NCI-H2196 treated with DMSO at 0.1 percent for 48 hours (cell line): Measurements from ENCODE around the gene FFAR3.

Source experiments
- DNase-seq: peaks from one replicate; lab custom pipeline; 2025; ENCODE audit not compliant: unreplicated experiment; lab: John Stamatoyannopoulos, UW

The FFAR3 gene

DNA sequence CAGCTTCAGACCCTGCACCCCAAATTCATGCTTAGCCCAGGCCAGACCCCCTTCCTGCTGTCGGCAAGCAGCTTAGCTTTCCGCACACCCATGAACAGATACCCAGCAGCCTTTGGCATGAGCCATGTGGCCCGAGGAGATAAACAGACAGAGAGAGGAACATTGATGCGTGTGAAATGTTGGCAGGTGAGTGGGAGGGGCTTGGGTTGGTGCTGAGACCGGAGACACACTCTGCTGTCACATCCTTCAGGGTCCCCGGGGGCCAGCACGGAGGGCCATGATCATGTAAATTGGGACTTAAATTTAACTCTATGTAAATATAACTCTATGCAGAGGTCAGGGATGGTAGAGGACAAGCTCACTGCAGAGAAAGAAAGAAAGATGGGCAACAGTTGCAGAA is 27.8 kb upstream of the FFAR3 start:
- DNase-seq: no peak

DNA sequence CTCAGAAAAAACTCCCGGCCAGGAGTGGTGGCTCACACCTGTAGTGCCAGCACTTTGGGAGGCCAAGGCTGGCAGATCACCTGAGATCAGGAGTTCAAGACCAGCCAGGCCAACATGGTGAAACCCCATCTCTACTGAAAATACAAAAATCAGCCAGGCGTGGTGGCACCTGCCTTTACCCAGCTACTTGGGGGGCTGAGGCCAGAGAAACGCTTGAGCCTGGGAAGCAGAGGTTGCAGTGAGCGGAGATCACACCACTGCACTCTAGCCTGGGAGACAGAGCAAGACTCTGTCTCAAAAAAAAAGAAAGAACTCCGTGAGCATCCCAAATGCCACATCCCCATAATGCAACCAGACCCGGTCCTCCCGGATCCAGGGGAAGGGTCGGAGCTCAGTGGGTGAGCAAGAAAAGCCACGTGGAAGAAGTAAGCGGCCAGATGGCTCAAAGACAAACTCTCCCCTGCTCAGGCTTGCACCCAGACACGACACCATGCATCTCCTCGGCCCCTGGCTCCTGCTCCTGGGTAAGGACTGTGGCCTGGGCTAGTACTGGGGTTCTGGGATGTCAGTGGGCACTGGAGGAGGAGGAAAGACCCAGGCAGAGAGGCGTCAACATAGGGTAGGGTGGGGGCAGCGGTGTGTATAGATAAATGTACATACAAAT is 26.6 kb upstream of the FFAR3 start:
- DNase-seq: no peak

DNA sequence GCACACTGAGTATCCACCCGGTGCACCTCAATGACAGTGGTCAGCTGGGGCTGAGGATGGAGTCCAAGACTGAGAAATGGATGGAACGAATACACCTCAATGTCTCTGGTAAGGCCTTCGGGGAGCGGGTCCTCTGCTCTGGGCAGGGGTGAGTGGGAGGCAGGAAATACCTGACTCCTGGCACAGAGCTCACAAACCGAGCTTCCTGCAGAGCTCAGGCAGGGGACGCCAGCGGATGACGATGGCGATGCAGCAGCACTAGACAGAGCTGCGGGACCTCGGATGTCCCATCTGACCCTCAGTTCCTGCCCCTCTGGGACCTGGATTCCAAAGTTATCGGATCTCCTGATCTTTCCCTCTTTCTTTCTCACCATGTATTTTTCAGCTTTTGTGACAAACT is 25.4 kb upstream of the FFAR3 start:
- DNase-seq: no peak

DNA sequence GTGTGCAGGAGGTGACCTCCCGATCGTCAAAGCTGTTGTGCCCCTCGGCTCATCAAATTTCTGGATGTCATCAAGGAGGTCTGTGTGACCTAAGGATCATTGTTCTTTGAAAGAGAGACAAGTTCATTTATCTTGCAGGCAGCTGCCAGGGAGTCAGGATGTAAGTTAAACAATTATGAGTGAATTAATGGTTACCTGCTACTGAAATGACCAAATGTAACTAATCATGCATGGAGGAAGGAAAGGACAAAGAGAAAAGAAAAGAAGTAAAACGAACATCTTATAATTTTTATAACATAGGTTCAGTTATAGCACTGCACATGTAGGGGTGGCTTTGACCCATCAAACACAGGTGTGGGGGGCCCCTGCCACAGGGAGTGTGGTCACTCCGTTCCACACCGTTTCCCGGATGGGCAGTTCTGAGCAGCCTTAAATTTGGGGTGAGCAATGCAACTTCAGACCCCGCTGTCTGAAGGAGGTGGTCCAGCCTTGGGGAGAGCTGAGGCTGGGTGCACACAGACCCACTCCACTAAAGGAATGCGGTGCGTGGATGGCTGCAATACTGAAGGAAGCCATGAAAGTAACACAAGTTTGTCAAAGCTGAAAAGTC is 24.0 kb upstream of the FFAR3 start:
- DNase-seq: no peak

DNA sequence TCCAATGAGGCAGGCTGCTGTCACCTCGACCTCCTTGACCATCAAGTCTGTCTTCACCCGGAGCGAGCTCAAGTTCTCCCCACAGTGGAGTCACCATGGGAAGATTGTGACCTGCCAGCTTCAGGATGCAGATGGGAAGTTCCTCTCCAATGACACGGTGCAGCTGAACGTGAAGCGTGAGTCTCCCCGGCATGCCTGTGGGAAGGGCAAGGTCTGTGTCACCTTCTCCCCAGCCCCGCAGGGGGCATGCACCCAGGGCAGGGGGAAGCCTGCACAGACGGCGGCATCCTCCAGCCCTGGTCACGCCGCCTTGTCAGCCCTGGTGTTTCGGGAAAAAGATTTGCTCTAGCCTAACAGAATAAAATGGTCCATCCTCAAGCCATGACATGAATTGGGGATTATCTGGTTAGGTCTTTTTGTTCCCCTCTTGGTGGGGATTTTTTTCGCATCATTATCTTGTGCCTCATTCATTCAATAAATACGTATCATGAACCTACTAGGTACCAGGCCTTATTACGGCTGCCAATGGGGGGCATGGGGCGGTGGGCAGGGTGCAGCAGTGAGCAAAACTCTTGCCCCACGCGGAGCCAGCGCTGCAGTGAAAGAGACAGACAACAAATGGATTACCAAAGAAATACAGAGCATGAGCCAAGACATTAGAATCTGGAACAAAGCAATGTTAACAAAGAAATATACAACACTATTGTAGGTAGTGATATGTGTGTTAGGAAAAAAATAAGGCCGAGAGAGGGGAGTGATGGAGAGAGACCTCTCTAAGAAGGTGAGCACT is 21.9 kb upstream of the FFAR3 start:
- DNase-seq: no peak

DNA sequence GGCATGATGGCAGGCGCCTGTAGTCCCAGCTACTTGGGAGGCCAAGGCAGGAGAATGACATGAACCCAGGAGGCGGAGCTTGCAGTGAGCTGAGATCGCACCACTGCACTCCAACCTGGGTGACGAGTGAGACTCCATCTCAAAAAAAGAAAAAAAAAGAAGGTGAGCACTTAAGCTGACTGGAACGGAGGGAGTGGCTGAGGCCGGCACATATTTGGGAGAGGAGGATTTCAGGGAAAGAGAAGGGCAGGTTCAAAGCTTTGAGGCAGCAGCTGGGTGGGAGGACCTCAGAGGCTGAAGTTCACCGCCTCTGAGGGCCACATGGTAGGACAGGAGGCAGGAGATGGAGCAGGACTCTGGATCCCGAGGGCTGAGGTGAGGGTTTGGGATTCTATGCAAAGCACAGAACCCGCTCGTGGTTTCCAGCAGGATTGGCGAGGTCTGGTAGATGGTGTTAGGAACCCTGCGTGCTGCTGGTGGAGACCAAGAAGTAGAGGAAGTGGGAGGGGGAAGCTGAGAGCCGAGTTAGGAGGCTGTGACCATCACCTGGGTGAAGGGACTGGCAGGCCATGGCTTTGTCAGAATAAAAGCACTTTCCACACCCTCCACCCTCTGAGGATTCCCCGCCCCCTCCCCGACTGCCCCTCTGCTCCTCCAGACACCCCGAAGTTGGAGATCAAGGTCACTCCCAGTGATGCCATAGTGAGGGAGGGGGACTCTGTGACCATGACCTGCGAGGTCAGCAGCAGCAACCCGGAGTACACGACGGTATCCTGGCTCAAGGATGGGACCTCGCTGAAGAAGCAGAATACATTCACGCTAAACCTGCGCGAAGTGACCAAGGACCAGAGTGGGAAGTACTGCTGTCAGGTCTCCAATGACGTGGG is 20.9 kb upstream of the FFAR3 start:
- DNase-seq: no peak

DNA sequence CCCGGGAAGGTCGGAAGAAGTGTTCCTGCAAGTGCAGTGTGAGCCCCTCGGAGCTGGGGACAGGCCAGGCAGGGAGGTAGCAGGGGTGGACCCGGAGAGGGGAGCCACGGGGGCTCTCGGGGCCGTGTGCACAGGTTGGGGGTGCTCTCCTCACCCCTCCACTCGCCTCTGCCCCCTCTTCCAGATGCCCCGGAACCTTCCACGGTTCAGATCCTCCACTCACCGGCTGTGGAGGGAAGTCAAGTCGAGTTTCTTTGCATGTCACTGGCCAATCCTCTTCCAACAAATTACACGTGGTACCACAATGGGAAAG is 20.3 kb upstream of the FFAR3 start:
- DNase-seq: no peak

DNA sequence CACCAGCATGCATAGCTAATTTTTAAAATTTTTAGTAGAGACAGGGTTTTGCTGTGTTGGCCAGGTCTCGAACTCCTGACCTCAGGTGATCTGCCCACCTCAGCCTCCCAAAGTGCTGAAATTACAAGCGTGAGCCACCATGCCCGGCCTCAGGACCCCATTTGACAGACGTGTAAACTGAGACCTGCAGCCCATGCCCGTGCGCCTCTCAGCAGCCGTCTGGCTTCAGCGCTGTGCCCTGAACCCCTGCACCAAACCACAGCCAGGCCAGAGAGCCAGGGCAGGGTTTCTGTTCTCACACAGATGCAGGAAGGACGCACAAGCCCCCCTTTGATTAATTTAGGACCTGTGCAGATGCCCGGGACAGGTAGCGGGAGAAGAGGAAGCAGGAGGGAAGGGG is 17.8 kb upstream of the FFAR3 start:
- DNase-seq: no peak

DNA sequence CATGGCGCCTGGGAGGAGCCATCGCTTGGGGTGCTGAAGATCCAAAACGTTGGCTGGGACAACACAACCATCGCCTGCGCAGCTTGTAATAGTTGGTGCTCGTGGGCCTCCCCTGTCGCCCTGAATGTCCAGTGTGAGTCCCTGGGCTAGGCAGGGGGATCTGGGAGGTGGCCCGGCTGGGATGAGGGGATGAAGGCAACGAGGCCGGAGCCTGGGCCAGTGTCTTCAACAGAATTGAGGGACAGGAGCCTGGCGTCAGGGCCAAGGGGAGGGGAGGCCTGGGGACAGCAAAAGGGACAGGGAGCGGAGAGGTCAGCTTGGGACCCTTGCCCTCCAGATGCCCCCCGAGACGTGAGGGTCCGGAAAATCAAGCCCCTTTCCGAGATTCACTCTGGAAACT is 17.3 kb upstream of the FFAR3 start:
- no peak for DNase-seq

DNA sequence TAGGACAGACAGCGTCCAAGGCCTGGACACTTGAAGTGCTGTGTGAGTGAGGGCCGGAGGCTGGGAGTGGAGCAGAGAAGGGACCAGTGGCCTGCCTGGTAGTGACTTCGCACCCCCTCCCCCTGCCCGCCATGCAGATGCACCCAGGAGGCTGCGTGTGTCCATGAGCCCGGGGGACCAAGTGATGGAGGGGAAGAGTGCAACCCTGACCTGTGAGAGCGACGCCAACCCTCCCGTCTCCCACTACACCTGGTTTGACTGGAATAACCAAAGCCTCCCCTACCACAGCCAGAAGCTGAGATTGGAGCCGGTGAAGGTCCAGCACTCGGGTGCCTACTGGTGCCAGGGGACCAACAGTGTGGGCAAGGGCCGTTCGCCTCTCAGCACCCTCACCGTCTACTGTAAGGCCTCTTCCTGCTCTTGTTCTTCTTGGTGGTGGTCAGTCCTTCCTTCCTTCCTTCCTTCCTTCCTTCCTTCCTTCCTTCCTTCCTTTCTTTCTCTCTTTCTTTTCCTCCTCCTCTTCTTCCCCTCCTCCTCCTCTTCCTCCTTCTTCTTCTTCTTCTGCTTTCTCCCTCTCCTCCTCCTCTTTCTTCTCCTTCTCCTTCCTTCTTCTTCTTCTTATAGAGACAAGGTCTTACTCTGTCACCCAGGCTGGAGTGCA is 16.6 kb upstream of the FFAR3 start:
- DNase-seq: no peak

DNA sequence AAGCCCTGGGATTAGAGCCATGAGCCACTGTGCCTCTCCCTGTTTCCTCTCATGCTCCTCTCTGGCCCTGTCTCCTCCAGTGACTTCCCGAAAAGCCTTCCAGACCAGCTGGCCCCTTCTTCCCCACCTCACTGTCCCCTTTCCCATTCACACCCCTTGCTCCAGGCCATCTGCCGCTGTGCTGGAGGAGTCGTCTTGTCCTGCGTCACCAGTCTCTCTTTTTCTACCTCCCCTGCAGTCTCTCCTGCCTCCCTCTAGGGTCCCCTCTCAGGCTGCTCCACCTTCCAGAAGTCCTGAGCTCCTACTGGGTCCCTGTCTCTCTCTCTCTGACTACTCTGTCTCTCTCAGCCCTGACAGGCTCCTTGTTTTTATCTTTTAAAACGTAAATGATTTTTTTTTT is 15.8 kb upstream of the FFAR3 start:
- no peak for DNase-seq

DNA sequence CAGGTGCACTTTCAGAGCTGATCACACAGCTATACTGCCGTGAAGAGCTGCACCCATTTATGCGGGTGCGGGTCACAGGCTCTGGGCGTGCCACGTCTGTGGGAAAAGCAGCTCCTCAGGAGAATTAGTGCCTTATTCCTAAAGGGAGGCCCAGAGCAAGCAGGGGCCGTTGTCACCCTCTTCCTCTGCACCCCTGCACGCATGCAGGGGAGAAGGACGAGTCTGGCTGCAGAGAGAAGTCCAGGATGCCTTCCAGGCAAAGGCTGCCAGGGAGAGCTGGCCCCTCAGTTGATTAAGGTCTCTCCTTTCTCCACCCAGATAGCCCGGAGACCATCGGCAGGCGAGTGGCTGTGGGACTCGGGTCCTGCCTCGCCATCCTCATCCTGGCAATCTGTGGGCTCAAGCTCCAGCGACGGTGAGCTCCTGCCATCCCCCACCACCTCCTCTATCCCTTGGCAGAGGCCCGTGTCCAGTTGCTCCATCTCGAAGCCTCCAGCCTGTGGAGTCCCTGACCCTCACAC is 13.7 kb upstream of the FFAR3 start:
- DNase-seq: no peak

DNA sequence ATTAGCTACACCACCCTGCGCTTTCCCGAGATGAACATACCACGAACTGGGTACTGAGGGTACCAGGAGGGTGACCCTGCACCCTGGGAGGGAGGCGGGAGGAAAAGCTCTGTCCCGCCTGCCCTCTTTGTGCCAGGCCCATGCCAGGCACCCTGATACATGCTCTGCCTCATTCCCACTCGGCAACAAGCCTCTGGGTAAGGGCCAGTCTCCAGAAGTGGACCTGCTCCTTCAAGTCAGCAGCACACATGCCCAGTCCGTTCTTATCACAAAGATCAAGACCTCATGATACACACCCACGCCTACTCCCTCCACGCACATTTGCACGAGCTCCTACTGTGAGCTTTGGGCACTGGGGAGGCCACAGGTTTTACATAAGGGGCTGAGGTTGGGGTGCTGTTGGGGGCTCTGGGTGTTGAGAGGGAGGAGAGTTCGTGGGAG is 12.6 kb upstream of the FFAR3 start:
- DNase-seq: no peak

DNA sequence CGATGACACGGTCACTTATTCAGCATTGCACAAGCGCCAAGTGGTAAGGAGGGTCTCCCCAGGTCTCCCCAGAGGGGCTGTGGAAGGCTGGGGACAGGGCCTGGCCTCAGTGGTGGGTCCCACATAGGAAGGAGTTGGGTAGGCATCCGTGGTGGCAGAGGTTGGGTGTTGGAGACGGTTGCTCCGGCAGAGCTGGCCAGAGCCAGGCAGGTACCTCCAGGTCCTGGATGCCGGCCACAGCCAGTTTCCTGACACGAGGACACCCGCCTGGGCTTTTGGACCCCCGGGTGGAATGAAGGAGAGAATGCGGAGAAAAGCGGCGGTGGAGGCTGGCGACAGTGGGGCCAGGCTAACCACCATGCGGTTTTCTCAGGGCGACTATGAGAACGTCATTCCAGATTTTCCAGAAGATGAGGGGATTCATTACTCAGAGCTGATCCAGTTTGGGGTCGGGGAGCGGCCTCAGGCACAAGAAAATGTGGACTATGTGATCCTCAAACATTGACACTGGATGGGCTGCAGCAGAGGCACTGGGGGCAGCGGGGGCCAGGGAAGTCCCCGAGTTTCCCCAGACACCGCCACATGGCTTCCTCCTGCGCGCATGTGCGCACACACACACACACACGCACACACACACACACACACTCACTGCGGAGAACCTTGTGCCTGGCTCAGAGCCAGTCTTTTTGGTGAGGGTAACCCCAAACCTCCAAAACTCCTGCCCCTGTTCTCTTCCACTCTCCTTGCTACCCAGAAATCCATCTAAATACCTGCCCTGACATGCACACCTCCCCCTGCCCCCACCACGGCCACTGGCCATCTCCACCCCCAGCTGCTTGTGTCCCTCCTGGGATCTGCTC is 11.8 kb upstream of the FFAR3 start:
- DNase-seq: no peak

DNA sequence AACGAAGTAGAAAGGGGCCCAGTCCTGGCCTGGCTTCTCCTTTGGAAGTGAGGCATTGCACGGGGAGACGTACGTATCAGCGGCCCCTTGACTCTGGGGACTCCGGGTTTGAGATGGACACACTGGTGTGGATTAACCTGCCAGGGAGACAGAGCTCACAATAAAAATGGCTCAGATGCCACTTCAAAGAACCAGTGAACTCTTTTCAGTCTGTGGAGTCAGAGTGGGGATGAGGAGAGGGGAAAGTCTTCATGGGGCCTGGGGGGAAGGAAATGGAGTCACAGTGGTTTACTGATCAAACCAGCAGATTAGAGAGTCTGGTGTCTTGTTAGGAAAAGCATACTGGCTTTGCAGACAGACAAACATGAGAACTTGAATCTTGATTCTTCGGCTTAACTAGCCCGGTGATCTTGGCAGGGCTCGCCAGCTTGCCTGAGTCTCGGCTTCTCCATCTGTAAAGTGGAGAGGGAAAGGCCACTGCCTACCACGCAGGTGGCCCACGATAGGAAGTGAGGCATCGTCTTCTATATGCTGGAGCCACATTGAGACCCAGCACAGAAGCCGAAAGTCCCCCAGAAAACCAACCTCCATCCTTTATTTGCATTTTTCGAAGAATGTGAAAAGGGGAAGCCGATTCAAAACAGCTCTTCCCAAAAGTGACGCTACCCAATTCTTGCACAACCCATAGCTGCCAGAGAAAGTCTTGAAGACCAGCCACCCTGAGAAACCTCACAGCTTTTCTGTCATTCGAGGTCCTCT is 10.9 kb upstream of the FFAR3 start, which contains the start of gene FFAR1:
Gene FFAR1 (plus strand): TSS at position 732 of the 759 bp plus-strand sequence. CDS start 3,650 bp downstream, outside the sequence.
- no peak for DNase-seq

DNA sequence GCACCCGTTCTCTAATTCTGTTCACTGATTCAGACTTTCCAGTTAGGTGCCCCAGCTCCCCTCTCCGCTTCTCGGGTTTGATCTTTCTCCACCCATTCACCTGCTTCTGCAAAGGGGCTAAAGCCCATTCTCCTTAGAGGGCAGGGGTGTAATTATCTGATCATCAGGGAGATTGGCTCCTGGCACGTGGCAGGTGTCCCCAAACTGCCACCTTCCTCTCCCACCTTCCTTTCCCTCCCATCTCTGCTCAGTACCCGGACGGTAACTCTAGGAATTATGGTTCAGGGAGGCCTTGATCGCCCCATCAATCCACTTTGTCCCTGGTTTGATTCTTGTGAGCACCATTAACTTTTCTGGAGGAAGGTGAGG is 10.3 kb upstream of the FFAR3 start:
- DNase-seq: no peak

DNA sequence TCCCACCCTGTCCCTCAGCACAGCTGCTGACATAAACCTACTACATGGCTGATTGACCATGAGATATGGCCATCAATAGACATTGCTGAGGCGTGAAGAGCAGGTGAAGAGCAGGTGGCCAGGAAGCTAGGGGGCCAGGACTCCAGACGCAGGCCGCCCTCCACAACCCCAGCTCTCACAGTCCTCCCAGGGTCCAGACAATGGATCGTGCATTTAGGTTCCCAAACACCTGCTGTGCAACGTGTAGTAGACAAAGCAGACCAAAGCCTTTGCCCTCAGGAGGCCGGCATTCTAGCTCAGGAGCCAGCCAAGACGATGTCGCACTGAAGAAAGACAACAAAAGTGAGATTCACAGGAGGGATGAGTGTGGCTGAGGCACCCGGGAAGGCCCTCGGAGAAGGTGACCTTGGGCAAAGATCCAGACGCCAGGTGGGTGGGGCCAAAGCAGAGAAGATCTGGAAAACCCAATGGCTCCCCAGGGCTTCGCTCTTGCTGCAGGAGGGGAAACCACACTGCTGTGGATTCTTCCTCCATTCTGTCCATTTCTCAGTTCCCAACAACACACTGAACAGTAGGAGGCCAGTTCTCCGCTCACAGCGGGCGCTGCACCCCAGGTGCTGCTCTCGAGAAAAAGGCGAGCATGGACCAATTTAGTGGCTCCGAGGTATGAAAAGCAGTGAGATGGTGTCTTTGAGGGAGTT is 9.2 kb upstream of the FFAR3 start:
- DNase-seq: no peak
